K562 (cell line): Measurements from ENCODE around the gene SH3BGRL3. TPM values are rescaled to one million over a fixed set of nuclear protein-coding genes. Genes with fewer than 3 reads are reported as not detected.

Source experiments
- CBX2 ChIP-seq: fragments of 200-600 bp; sonication (generic); IDR thresholded peaks from one replicate; pipeline ENCODE4 v1.6.1; 2012; ENCODE audit warnings: mild to moderate bottlenecking, low read length, inconsistent platforms; ENCODE audit not compliant: insufficient read depth, poor library complexity, severe bottlenecking
- HBP1 ChIP-seq: fragments of 450-650 bp; formaldehyde crosslinking; IDR thresholded peaks from 2 replicates; pipeline ENCODE4 v1.4.0; 2022; ENCODE audit warnings: missing genetic modification characterization
- HNRNPLL ChIP-seq: fragments of 200-400 bp; formaldehyde crosslinking; IDR thresholded peaks from 2 replicates; pipeline ENCODE4 v1.6.1; 2017; ENCODE audit warnings: low read length, low read depth, mild to moderate bottlenecking; ENCODE audit not compliant: poor library complexity, severe bottlenecking
- MTF1 ChIP-seq: fragments of 250-450 bp; sonication (Bioruptor Pico); IDR thresholded peaks from 2 replicates; pipeline ENCODE4 v1.9.0; 2021; ENCODE audit warnings: moderate library complexity, mild to moderate bottlenecking, inconsistent platforms, borderline replicate concordance
- NCOA4 ChIP-seq: fragments of 450-650 bp; IDR thresholded peaks from 2 replicates; pipeline ENCODE4 v1.6.1; 2018; ENCODE audit warnings: mild to moderate bottlenecking; ENCODE audit not compliant: partially characterized antibody
- PHF20 ChIP-seq: fragments of 450-650 bp; IDR thresholded peaks from 2 replicates; pipeline ENCODE4 v1.6.1; 2018; ENCODE audit not compliant: partially characterized antibody
- RBM34 ChIP-seq: fragments of 200-400 bp; formaldehyde crosslinking; IDR thresholded peaks from 2 replicates; pipeline ENCODE4 v1.6.1; 2018; ENCODE audit warnings: low read length, borderline replicate concordance; ENCODE audit not compliant: insufficient read depth
- YY1 ChIP-seq, 3 experiments: IDR thresholded peaks; 2 replicates each; pipeline ENCODE4 v1.6.1; 2011; ENCODE audit warnings: low read length in 2 of 3, mild to moderate bottlenecking in 2 of 3, moderate library complexity in 2 of 3, borderline replicate concordance in 1 of 3, control low read depth in 1 of 3, low read depth in 1 of 3; ENCODE audit not compliant: insufficient read depth in 3 of 3, insufficient replicate concordance in 2 of 3, control insufficient read depth in 1 of 3, insufficient read length in 1 of 3; ENCODE audit errors: extremely low read depth in 1 of 3
- ZEB2 ChIP-seq: fragments of 450-650 bp; IDR thresholded peaks from 2 replicates; pipeline ENCODE4 v1.6.1; 2016
- ZNF316 ChIP-seq: fragments of 450-650 bp; IDR thresholded peaks from 2 replicates; pipeline ENCODE4 v1.6.1; 2016
- polyA plus RNA-seq, 8 experiments: library from polyadenylated mRNA; depleted of rRNA in 4 of 8; stranded (reverse) in 5 of 8; unstranded in 3 of 8; fragments of >200 nt; fragmentation: Nextera tagmentation in 2 of 8; fragmentation: Illumina TruSeq in 1 of 8; extraction: Ambion mirVana in 2 of 8; extraction: Trizol in 1 of 8; gene quantifications; 2 replicates each; pipeline versions ENCODE4 v1.2.1 to v1.2.3, GENCODE V29; 2011 to 2014; ENCODE audit warnings: inconsistent platforms in 1 of 8, missing spikeins in 1 of 8
- total RNA-seq, 7 experiments: library from RNA; depleted of rRNA in 6 of 7; stranded (reverse); fragments of >200 nt in 6 of 7; fragmentation: Illumina TruSeq in 2 of 7; extraction: Trizol in 2 of 7; gene quantifications; 2 replicates each; pipeline versions ENCODE4 v1.2.1 to v1.2.3, GENCODE V29; 2011 to 2021; ENCODE audit warnings: low replicate concordance in 1 of 7
- TF ChIP-seq, protein P1 (sequence below): sonication (generic); formaldehyde crosslinking; IDR thresholded peaks from 2 replicates; pipeline ENCODE4 v1.8.1; 2023; ENCODE audit warnings: missing genetic modification reagents, mild to moderate bottlenecking, borderline replicate concordance
- TF ChIP-seq, protein P2 (sequence below), 2 experiments: fragments of 450-650 bp in 1 of 2; IDR thresholded peaks; 2 replicates each; pipeline ENCODE4 v1.6.1; 2011 to 2017; ENCODE audit warnings: low read depth in 2 of 2, antibody characterized with exemption in 1 of 2, borderline replicate concordance in 1 of 2, low read length in 1 of 2, mild to moderate bottlenecking in 1 of 2, mixed read lengths in 1 of 2; ENCODE audit not compliant: control insufficient read depth in 1 of 2
- TF ChIP-seq, protein P3 (sequence below): fragments of 250-450 bp; sonication (Bioruptor Pico); IDR thresholded peaks from 2 replicates; pipeline ENCODE4 v1.5.0; 2020; ENCODE audit warnings: mild to moderate bottlenecking, borderline replicate concordance

SH3BGRL3 gene
- total and polyA plus RNA-seq, 9 of the 15 experiments (the other 6 are each of a cell fraction or from before 2014, with no cell fraction given), result 30.3 to 140 (median 54.2) TPM

DNA sequence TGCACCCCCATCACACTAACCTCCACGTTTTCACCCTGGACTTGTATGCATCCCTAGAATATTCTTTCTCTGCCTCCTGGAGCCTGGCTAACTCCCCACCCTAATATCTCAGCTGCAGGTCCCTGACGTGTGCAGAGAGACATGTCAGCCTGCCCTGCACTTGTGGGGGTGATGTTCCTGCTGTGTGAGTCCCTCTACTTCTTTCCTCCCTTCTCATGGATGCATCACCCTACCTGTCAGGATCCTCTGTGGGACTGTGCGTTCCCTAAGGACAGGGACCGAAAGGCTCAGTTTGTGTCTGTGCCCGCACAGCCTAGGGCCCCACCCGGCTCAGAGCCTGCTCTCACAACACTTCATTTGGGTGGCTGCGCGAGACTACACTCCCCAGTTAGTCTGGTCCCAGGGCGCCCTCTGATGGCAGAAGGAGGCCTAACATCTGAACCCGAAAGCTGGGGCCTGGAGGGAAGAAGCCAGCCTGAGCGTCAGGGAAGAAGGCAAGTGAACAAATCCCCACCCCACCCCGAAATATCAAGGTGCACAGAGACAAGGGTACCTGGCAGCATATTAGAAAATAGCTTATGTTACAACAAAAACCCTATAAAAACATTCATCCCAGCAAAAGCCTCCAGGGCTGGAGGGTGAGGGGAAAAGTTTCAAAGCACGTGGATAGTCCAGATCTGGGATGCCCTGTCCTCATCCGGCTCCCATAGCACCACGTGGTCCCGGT, 41.6 kb downstream of the SH3BGRL3 start (continued):
- TF ChIP-seq, protein P1, sequence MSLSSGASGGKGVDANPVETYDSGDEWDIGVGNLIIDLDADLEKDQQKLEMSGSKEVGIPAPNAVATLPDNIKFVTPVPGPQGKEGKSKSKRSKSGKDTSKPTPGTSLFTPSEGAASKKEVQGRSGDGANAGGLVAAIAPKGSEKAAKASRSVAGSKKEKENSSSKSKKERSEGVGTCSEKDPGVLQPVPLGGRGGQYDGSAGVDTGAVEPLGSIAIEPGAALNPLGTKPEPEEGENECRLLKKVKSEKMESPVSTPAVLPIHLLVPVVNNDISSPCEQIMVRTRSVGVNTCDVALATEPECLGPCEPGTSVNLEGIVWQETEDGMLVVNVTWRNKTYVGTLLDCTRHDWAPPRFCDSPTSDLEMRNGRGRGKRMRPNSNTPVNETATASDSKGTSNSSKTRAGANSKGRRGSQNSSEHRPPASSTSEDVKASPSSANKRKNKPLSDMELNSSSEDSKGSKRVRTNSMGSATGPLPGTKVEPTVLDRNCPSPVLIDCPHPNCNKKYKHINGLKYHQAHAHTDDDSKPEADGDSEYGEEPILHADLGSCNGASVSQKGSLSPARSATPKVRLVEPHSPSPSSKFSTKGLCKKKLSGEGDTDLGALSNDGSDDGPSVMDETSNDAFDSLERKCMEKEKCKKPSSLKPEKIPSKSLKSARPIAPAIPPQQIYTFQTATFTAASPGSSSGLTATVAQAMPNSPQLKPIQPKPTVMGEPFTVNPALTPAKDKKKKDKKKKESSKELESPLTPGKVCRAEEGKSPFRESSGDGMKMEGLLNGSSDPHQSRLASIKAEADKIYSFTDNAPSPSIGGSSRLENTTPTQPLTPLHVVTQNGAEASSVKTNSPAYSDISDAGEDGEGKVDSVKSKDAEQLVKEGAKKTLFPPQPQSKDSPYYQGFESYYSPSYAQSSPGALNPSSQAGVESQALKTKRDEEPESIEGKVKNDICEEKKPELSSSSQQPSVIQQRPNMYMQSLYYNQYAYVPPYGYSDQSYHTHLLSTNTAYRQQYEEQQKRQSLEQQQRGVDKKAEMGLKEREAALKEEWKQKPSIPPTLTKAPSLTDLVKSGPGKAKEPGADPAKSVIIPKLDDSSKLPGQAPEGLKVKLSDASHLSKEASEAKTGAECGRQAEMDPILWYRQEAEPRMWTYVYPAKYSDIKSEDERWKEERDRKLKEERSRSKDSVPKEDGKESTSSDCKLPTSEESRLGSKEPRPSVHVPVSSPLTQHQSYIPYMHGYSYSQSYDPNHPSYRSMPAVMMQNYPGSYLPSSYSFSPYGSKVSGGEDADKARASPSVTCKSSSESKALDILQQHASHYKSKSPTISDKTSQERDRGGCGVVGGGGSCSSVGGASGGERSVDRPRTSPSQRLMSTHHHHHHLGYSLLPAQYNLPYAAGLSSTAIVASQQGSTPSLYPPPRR, result no peak
- TF ChIP-seq CBX2 (no peak), ZEB2 (no peak), ZNF316 (no peak), YY1 (IDR thresholded peaks at IDR 0.05; ENCODE audit: borderline replicate concordance in 1 of 3, control insufficient read depth in 1 of 3, extremely low read depth in 1 of 3, insufficient read depth in 3 of 3, insufficient read length in 1 of 3, insufficient replicate concordance in 2 of 3, low read depth in 1 of 3, low read length in 2 of 3) (peak in 1 of 3 experiments; percentile 33), MTF1 (CRISPR knock-in tag) (no peak), RBM34 (no peak), NCOA4 (no peak), HNRNPLL (no peak), PHF20 (no peak), HBP1 (no peak)
- TF ChIP-seq, protein P2, sequence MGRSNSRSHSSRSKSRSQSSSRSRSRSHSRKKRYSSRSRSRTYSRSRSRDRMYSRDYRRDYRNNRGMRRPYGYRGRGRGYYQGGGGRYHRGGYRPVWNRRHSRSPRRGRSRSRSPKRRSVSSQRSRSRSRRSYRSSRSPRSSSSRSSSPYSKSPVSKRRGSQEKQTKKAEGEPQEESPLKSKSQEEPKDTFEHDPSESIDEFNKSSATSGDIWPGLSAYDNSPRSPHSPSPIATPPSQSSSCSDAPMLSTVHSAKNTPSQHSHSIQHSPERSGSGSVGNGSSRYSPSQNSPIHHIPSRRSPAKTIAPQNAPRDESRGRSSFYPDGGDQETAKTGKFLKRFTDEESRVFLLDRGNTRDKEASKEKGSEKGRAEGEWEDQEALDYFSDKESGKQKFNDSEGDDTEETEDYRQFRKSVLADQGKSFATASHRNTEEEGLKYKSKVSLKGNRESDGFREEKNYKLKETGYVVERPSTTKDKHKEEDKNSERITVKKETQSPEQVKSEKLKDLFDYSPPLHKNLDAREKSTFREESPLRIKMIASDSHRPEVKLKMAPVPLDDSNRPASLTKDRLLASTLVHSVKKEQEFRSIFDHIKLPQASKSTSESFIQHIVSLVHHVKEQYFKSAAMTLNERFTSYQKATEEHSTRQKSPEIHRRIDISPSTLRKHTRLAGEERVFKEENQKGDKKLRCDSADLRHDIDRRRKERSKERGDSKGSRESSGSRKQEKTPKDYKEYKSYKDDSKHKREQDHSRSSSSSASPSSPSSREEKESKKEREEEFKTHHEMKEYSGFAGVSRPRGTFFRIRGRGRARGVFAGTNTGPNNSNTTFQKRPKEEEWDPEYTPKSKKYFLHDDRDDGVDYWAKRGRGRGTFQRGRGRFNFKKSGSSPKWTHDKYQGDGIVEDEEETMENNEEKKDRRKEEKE (IDR thresholded peaks at IDR 0.05; ENCODE audit: borderline replicate concordance in 1 of 2, control insufficient read depth in 1 of 2, low read depth in 2 of 2, low read length in 1 of 2), result no peak
- TF ChIP-seq, protein P3, sequence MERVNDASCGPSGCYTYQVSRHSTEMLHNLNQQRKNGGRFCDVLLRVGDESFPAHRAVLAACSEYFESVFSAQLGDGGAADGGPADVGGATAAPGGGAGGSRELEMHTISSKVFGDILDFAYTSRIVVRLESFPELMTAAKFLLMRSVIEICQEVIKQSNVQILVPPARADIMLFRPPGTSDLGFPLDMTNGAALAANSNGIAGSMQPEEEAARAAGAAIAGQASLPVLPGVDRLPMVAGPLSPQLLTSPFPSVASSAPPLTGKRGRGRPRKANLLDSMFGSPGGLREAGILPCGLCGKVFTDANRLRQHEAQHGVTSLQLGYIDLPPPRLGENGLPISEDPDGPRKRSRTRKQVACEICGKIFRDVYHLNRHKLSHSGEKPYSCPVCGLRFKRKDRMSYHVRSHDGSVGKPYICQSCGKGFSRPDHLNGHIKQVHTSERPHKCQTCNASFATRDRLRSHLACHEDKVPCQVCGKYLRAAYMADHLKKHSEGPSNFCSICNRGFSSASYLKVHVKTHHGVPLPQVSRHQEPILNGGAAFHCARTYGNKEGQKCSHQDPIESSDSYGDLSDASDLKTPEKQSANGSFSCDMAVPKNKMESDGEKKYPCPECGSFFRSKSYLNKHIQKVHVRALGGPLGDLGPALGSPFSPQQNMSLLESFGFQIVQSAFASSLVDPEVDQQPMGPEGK (CRISPR knock-in tag), result no peak
